Liver (tissue), 3 donors: ENCODE data around the gene CDH23.

ENCODE experiments used
- GABPA ChIP-seq, 2 donors: IDR thresholded peaks in 1 of 2; conservative IDR thresholded peaks in 1 of 2; 2 replicates each; pipeline ENCODE4 v1.6.1; 2016; ENCODE audit warnings: antibody characterized with exemption in 2 of 2, mild to moderate bottlenecking in 1 of 2, moderate library complexity in 1 of 2
- HNF4A ChIP-seq, 2 donors: conservative IDR thresholded peaks; 2 replicates each; pipeline ENCODE4 v1.6.1; 2016; ENCODE audit warnings: antibody characterized with exemption in 2 of 2, mild to moderate bottlenecking in 2 of 2
- TAF1 ChIP-seq: conservative IDR thresholded peaks from 2 replicates; pipeline ENCODE4 v1.6.1; 2016; ENCODE audit warnings: antibody characterized with exemption, mild to moderate bottlenecking
- YY1 ChIP-seq: IDR thresholded peaks from 2 replicates; pipeline ENCODE4 v1.6.1; 2016; ENCODE audit warnings: antibody characterized with exemption, mild to moderate bottlenecking
- TF ChIP-seq, protein P1 (sequence below): fragments of 150-350 bp; IDR thresholded peaks from 2 replicates; pipeline ENCODE4 v1.5.1; 2017; ENCODE audit warnings: improper control_type of control experiment, low read depth, low read length; ENCODE audit not compliant: missing input control
- donor health status: healthy.
- donor health status: healthy.

GRCh38 chr10:71770255-71770654 is 373.5 kb downstream of the CDH23 start:
- TF ChIP-seq, protein P1, sequence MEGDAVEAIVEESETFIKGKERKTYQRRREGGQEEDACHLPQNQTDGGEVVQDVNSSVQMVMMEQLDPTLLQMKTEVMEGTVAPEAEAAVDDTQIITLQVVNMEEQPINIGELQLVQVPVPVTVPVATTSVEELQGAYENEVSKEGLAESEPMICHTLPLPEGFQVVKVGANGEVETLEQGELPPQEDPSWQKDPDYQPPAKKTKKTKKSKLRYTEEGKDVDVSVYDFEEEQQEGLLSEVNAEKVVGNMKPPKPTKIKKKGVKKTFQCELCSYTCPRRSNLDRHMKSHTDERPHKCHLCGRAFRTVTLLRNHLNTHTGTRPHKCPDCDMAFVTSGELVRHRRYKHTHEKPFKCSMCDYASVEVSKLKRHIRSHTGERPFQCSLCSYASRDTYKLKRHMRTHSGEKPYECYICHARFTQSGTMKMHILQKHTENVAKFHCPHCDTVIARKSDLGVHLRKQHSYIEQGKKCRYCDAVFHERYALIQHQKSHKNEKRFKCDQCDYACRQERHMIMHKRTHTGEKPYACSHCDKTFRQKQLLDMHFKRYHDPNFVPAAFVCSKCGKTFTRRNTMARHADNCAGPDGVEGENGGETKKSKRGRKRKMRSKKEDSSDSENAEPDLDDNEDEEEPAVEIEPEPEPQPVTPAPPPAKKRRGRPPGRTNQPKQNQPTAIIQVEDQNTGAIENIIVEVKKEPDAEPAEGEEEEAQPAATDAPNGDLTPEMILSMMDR = no peak
- TF ChIP-seq GABPA (IDR thresholded peaks at IDR 0.05 in 1 of 2, conservative IDR thresholded peaks at IDR 0.05 in 1 of 2) (no peak), TAF1 (no peak), HNF4A (conservative IDR thresholded peaks at IDR 0.05) (no peak), YY1 (no peak)
